ENCODE results near the gene GNG12.

GRCh38 chr1:67695963-67696362 lies 137.3 kb downstream of the GNG12 start:
- no peak for TF ChIP-seq JUN (CRISPR knock-in tag; IDR thresholded peaks at IDR 0.05)
- no peak for TF ChIP-seq ZNF138 (CRISPR knock-in tag; conservative IDR thresholded peaks at IDR 0.05)
- TF ChIP-seq USF2 (CRISPR knock-in tag; IDR thresholded peaks at IDR 0.05) = no peak
- no peak for TF ChIP-seq ZNF396 (CRISPR knock-in tag; IDR thresholded peaks at IDR 0.05; ENCODE audit: borderline replicate concordance)
- no peak for TF ChIP-seq CTCF (IDR thresholded peaks at IDR 0.05)
- no peak for TF ChIP-seq CBFB (CRISPR knock-in tag; IDR thresholded peaks at IDR 0.05; ENCODE audit: low read depth)
- TF ChIP-seq ESRRA (CRISPR knock-in tag; IDR thresholded peaks at IDR 0.05; ENCODE audit: borderline replicate concordance) = no peak
- TF ChIP-seq RORB (CRISPR knock-in tag; IDR thresholded peaks at IDR 0.05) = no peak
- TF ChIP-seq ZNF671 (CRISPR knock-in tag; IDR thresholded peaks at IDR 0.05) = no peak
- TF ChIP-seq CDX4 (CRISPR knock-in tag; IDR thresholded peaks at IDR 0.05; ENCODE audit: borderline replicate concordance) = no peak
- TF ChIP-seq FOXP4 (CRISPR knock-in tag; IDR thresholded peaks at IDR 0.05) = no peak
